COLO668 (cell line): Measurements from ENCODE around the gene JAML.

Source experiments
- DNase-seq: peaks from one replicate; lab custom pipeline; 2025; ENCODE audit not compliant: unreplicated experiment; lab: John Stamatoyannopoulos, UW

JAML gene

GRCh38 chr11:118240999-118241763 lies 16.4 kb upstream of the JAML start:
- DNase-seq = peak; percentile 6

GRCh38 chr11:118239509-118240205 lies 14.8 kb upstream of the JAML start:
- DNase-seq = no peak

- no peak for DNase-seq
These were observed 14.1 kb upstream of the JAML start for GRCh38 chr11:118238929-118239328.

- no peak for DNase-seq
These were observed 13.6 kb upstream of the JAML start for GRCh38 chr11:118238421-118238820.

- no peak for DNase-seq
These were observed 11.4 kb upstream of the JAML start for GRCh38 chr11:118236170-118236569.

- DNase-seq = no peak
These were observed 10.0 kb upstream of the JAML start for GRCh38 chr11:118234833-118235232.

GRCh38 chr11:118233850-118234249 lies 9.0 kb upstream of the JAML start:
- DNase-seq = no peak

GRCh38 chr11:118233377-118233776 lies 8.6 kb upstream of the JAML start:
- no peak for DNase-seq

- no peak for DNase-seq
These were observed 7.8 kb upstream of the JAML start for GRCh38 chr11:118232659-118233058.

GRCh38 chr11:118231461-118231860 lies 6.7 kb upstream of the JAML start:
- no peak for DNase-seq

GRCh38 chr11:118230088-118230487 lies 5.3 kb upstream of the JAML start:
- DNase-seq = no peak

- no peak for DNase-seq
These were observed 4.5 kb upstream of the JAML start for GRCh38 chr11:118229274-118229847.

- no peak for DNase-seq
These were observed 3.3 kb upstream of the JAML start for GRCh38 chr11:118227865-118228785.

- DNase-seq = no peak
These were observed 2.0 kb upstream of the JAML start for GRCh38 chr11:118226781-118227180.

GRCh38 chr11:118226296-118226695 lies 1.5 kb upstream of the JAML start:
- no peak for DNase-seq

GRCh38 chr11:118223992-118224391 lies 819 bp downstream of the JAML start:
- DNase-seq = no peak

GRCh38 chr11:118223570-118223969 lies 1.2 kb downstream of the JAML start:
- DNase-seq = no peak

- no peak for DNase-seq
These were observed 2.4 kb downstream of the JAML start for GRCh38 chr11:118222437-118222836.

GRCh38 chr11:118221419-118221818 lies 3.4 kb downstream of the JAML start:
- no peak for DNase-seq

- DNase-seq = no peak
These were observed 5.1 kb downstream of the JAML start for GRCh38 chr11:118219732-118220131.

GRCh38 chr11:118219244-118219643 lies 5.6 kb downstream of the JAML start:
- no peak for DNase-seq
